WTC11 (cell line): ENCODE measurements around the gene DCTN1. TPM values are rescaled to one million over a fixed set of nuclear protein-coding genes. Genes with fewer than 3 reads are reported as not detected.

Experiments used
- ATAC-seq: fragments of 200-7000 bp; cut with Tn5 transposase; 2 replicates; pipeline ENCODE4 v1.10.0; 2021; ENCODE audit warnings: mild to moderate bottlenecking, moderate library complexity
- CTCF ChIA-PET: fragments of 300-600 bp; sonication (Branson Sonifier 250); formaldehyde crosslinking; loops from one replicate; lab custom pipeline; 2021; ENCODE audit warnings: antibody characterized with exemption; lab: Charles Lee
- POLR2A ChIA-PET: fragments of 350-600 bp; sonication (Branson Sonifier 250); formaldehyde crosslinking; loops from one replicate; lab custom pipeline; 2021; ENCODE audit warnings: antibody characterized with exemption; lab: Charles Lee
- DNase-seq: peaks from one replicate; pipeline ENCODE4 v3.0.0; 2021; ENCODE audit warnings: low spot score
- H3K27ac Mint-ChIP-seq: 2 replicates; pipeline ENCODE4 v1.8.0; 2021; ENCODE audit warnings: mixed read lengths
- H3K27me3 Mint-ChIP-seq: 2 replicates; pipeline ENCODE4 v1.8.0; 2021; ENCODE audit warnings: low read depth, mild to moderate bottlenecking, moderate library complexity, mixed read lengths
- H3K36me3 Mint-ChIP-seq: 2 replicates; pipeline ENCODE4 v1.8.0; 2021; ENCODE audit warnings: mixed read lengths
- H3K4me1 Mint-ChIP-seq: 2 replicates; pipeline ENCODE4 v1.8.0; 2022; ENCODE audit warnings: mixed read lengths
- H3K4me3 Mint-ChIP-seq: 2 replicates; pipeline ENCODE4 v1.8.0; 2021; ENCODE audit warnings: mild to moderate bottlenecking, moderate library complexity, mixed read lengths
- H3K9me3 Mint-ChIP-seq: 2 replicates; pipeline ENCODE4 v1.8.0; 2021; ENCODE audit warnings: mixed read lengths
- AR ChIP-seq: fragments of 250-450 bp; sonication (Bioruptor Pico); IDR thresholded peaks from 2 replicates; pipeline ENCODE4 v1.9.0; 2021; ENCODE audit warnings: mild to moderate bottlenecking
- CREB1 ChIP-seq: sonication (generic); formaldehyde crosslinking; IDR thresholded peaks from 2 replicates; pipeline ENCODE4 v1.8.0; 2023; ENCODE audit warnings: mild to moderate bottlenecking, missing genetic modification reagents
- EMX1 ChIP-seq: fragments of 250-450 bp; sonication (Bioruptor Pico); IDR thresholded peaks from 2 replicates; pipeline ENCODE4 v1.8.0; 2021; ENCODE audit warnings: mild to moderate bottlenecking
- ESRRA ChIP-seq: sonication (generic); formaldehyde crosslinking; IDR thresholded peaks from 2 replicates; pipeline ENCODE4 v1.8.1; 2022; ENCODE audit warnings: mild to moderate bottlenecking, missing genetic modification reagents, borderline replicate concordance
- FOXK1 ChIP-seq: sonication (generic); formaldehyde crosslinking; IDR thresholded peaks from 2 replicates; pipeline ENCODE4 v1.8.0; 2022; ENCODE audit warnings: mild to moderate bottlenecking, moderate library complexity, missing genetic modification reagents
- GABPB1 ChIP-seq: sonication (generic); formaldehyde crosslinking; IDR thresholded peaks from 2 replicates; pipeline ENCODE4 v1.8.1; 2023; ENCODE audit warnings: mild to moderate bottlenecking, missing genetic modification reagents
- GRHL2 ChIP-seq: fragments of 250-450 bp; sonication (Bioruptor Pico); IDR thresholded peaks from 2 replicates; pipeline ENCODE4 v1.8.0; 2022; ENCODE audit warnings: mild to moderate bottlenecking, moderate library complexity; ENCODE audit not compliant: insufficient replicate concordance, severe bottlenecking
- NFE2L1 ChIP-seq: sonication (generic); formaldehyde crosslinking; IDR thresholded peaks from 2 replicates; pipeline ENCODE4 v1.8.1; 2023; ENCODE audit warnings: missing genetic modification reagents
- NR2C2 ChIP-seq: sonication (generic); formaldehyde crosslinking; IDR thresholded peaks from 2 replicates; pipeline ENCODE4 v1.8.0; 2022; ENCODE audit warnings: mild to moderate bottlenecking, missing genetic modification reagents
- OVOL2 ChIP-seq: fragments of 250-450 bp; sonication (Bioruptor Pico); IDR thresholded peaks from 2 replicates; pipeline ENCODE4 v1.9.0; 2021; ENCODE audit warnings: mild to moderate bottlenecking, borderline replicate concordance
- PREB ChIP-seq: sonication (generic); formaldehyde crosslinking; IDR thresholded peaks from 2 replicates; pipeline ENCODE4 v1.8.1; 2022; ENCODE audit warnings: mild to moderate bottlenecking, missing genetic modification reagents, moderate library complexity, borderline replicate concordance
- PRRX2 ChIP-seq: fragments of 250-450 bp; sonication (Bioruptor Pico); IDR thresholded peaks from 2 replicates; pipeline ENCODE4 v1.8.0; 2021; ENCODE audit warnings: mild to moderate bottlenecking
- TCF7 ChIP-seq: sonication (generic); formaldehyde crosslinking; IDR thresholded peaks from 2 replicates; pipeline ENCODE4 v1.8.0; 2022; ENCODE audit warnings: mild to moderate bottlenecking, low read depth, missing genetic modification reagents, moderate library complexity
- TEAD1 ChIP-seq: sonication (generic); formaldehyde crosslinking; IDR thresholded peaks from 2 replicates; pipeline ENCODE4 v1.8.0; 2022; ENCODE audit warnings: mild to moderate bottlenecking, missing genetic modification reagents
- ZBTB21 ChIP-seq: sonication (generic); formaldehyde crosslinking; IDR thresholded peaks from 2 replicates; pipeline ENCODE4 v1.8.1; 2023; ENCODE audit warnings: mild to moderate bottlenecking, missing genetic modification reagents, borderline replicate concordance
- ZNF317 ChIP-seq: sonication (generic); formaldehyde crosslinking; IDR thresholded peaks from 2 replicates; pipeline ENCODE4 v1.8.1; 2023; ENCODE audit warnings: low read depth, mild to moderate bottlenecking, moderate library complexity, missing genetic modification reagents, borderline replicate concordance
- ZNF416 ChIP-seq: fragments of 250-450 bp; sonication (Bioruptor Pico); IDR thresholded peaks from 2 replicates; pipeline ENCODE4 v1.9.0; 2021; ENCODE audit warnings: mild to moderate bottlenecking, inconsistent platforms
- ZNF423 ChIP-seq: fragments of 250-450 bp; sonication (Bioruptor Pico); IDR thresholded peaks from 2 replicates; pipeline ENCODE4 v2.1.2; 2022; ENCODE audit warnings: mild to moderate bottlenecking, moderate library complexity
- total RNA-seq: library from RNA; stranded (reverse); gene quantifications from 3 replicates; pipeline ENCODE4 v1.2.3, GENCODE V29; 2021
- TF ChIP-seq, protein P1 (sequence below): sonication (generic); formaldehyde crosslinking; IDR thresholded peaks from 2 replicates; pipeline ENCODE4 v1.8.1; 2023; ENCODE audit warnings: mild to moderate bottlenecking, missing genetic modification reagents, moderate library complexity
- TF ChIP-seq, protein P2 (sequence below): fragments of 250-450 bp; sonication (Bioruptor Pico); IDR thresholded peaks from 2 replicates; pipeline ENCODE4 v1.9.0; 2021; ENCODE audit warnings: moderate library complexity, mild to moderate bottlenecking, inconsistent platforms, borderline replicate concordance
- TF ChIP-seq, protein P3 (sequence below): sonication (generic); formaldehyde crosslinking; conservative IDR thresholded peaks from 2 replicates; pipeline ENCODE4 v1.8.1; 2022; ENCODE audit warnings: mild to moderate bottlenecking, missing genetic modification reagents
- TF ChIP-seq, protein P4 (sequence below): sonication (generic); formaldehyde crosslinking; IDR thresholded peaks from 2 replicates; pipeline ENCODE4 v1.8.1; 2022; ENCODE audit warnings: missing genetic modification reagents, borderline replicate concordance

Gene DCTN1
- total RNA-seq, 1 experiment from 2014 or later = 179 TPM

GRCh38 chr2:74423231-74424095 lies 43.4 kb upstream of the DCTN1 start:
- CTCF ChIA-PET = no interaction called here
- Mint-ChIP-seq H3K9me3 (no peaks in the 10 kb centered on the region), H3K4me1 (peaks cover 14% of the 10 kb centered on the region), H3K27ac (no peak overlapping the region), H3K27me3 (peaks cover 48% of the 10 kb centered on the region), H3K4me3 (peak overlapping the region; percentile 99), H3K36me3 (peaks cover 34% of the 10 kb centered on the region)
- POLR2A ChIA-PET = interaction anchor here (0.7 kb wide), 1 partner anchor 35 kb away, joined by 4 read pairs; the partner anchor contains the start of gene WBP1
- DNase-seq (no peak), ATAC-seq (no peak)
- TF ChIP-seq ZBTB21 (CRISPR knock-in tag) = no peak
- 0 out of 2 replicates have a peak, but pooled peaks have one; percentile 9 for TF ChIP-seq ZNF416 (CRISPR knock-in tag)

DNA sequence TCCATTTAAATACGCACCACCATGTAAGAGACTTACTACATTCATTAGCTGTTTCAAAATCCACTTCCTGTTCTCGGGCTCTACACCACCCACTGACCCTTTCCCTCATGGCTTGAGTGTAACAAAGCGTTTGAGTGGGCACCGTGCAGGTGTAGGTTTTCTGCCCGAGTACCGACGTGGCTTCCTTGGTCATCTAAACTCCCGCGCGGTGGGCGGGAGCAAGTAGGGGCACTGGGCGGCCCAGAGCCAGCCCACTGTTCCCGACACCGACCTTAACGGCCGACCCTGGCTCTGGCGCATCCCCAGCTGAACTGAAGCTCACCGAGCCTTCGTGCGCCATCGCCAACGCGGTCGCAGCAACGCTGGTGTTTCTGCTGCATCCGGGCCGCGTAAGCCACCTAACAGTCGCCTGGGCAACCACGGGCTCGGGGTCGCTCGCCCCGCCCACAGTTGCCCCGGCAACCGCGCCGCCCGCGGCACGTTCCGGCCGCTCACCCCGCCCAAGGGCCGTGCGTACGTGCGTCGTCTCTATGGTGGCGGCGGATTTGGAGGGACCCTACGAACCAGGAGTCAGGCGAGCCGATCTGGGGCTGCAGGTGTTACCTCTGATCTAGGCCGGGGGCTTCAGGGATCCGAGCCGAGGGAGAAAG lies 41.2 kb upstream of the DCTN1 start, which contains the start of the genes C2orf81 and WDR54:
Gene C2orf81, minus strand, starts transcription at position 399 of the 650 bp plus-strand sequence. Its CDS starts 59 bp downstream, at position 340.
Gene WDR54, plus strand, starts transcription at position 510 of the 650 bp plus-strand sequence. CDS start 424 bp downstream, outside the sequence.
- DNase-seq = peak; percentile 92
- ChIA-PET POLR2A (interaction anchor here (0.5 to 1.3 kb wide), 5 partner anchors 16 to 61 kb away, joined by 3 to 9 read pairs (median 4); partner anchors contain the start of genes CCDC142 and TTC31), CTCF (interaction anchor here (0.6 to 2.0 kb wide), 4 partner anchors 17 to 87 kb away, joined by 3 to 7 read pairs (median 6); no protein-coding TSS in a partner anchor)
- H3K4me3 Mint-ChIP-seq = peak within 1 kb of the TSS; percentile 99
- H3K36me3 Mint-ChIP-seq = peaks cover 16% of the 10 kb centered on the region
- ATAC-seq = peak; percentile 85
- H3K4me1 Mint-ChIP-seq = peaks cover 16% of the 10 kb centered on the region
- H3K9me3 Mint-ChIP-seq = no peaks in the 10 kb centered on the region
- H3K27ac Mint-ChIP-seq = peak within 1 kb of the TSS; percentile 90
- H3K27me3 Mint-ChIP-seq = peaks cover 57% of the 10 kb centered on the region
- TF ChIP-seq ZNF317 (no peak), GABPB1 (no peak), CREB1 (0 out of 2 replicates have a peak, but pooled peaks have one; percentile 32), GRHL2 (CRISPR knock-in tag) (no peak), NR2C2 (CRISPR knock-in tag) (0 out of 2 replicates have a peak, but pooled peaks have one; percentile 45), TCF7 (CRISPR knock-in tag) (0 out of 2 replicates have a peak, but pooled peaks have one; percentile 8), FOXK1 (peak; percentile 95), NFE2L1 (CRISPR knock-in tag) (peak; percentile 19; the same call in 1 of the 2 replicates), TEAD1 (peak; percentile 41; the same call in 1 of the 2 replicates), AR (CRISPR knock-in tag) (no peak), PREB (CRISPR knock-in tag) (no peak), ESRRA (CRISPR knock-in tag) (no peak), OVOL2 (CRISPR knock-in tag) (no peak), EMX1 (CRISPR knock-in tag) (no peak), ZNF423 (CRISPR knock-in tag) (no peak), PRRX2 (CRISPR knock-in tag) (no peak)
- TF ChIP-seq, protein P1, sequence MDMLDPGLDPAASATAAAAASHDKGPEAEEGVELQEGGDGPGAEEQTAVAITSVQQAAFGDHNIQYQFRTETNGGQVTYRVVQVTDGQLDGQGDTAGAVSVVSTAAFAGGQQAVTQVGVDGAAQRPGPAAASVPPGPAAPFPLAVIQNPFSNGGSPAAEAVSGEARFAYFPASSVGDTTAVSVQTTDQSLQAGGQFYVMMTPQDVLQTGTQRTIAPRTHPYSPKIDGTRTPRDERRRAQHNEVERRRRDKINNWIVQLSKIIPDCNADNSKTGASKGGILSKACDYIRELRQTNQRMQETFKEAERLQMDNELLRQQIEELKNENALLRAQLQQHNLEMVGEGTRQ = no peak
- TF ChIP-seq, protein P2, sequence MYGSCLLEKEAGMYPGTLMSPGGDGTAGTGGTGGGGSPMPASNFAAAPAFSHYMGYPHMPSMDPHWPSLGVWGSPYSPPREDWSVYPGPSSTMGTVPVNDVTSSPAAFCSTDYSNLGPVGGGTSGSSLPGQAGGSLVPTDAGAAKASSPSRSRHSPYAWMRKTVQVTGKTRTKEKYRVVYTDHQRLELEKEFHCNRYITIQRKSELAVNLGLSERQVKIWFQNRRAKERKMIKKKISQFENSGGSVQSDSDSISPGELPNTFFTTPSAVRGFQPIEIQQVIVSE (CRISPR knock-in tag) = no peak
- TF ChIP-seq, protein P3, sequence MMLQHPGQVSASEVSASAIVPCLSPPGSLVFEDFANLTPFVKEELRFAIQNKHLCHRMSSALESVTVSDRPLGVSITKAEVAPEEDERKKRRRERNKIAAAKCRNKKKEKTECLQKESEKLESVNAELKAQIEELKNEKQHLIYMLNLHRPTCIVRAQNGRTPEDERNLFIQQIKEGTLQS (CRISPR knock-in tag) = no peak
- TF ChIP-seq, protein P4, sequence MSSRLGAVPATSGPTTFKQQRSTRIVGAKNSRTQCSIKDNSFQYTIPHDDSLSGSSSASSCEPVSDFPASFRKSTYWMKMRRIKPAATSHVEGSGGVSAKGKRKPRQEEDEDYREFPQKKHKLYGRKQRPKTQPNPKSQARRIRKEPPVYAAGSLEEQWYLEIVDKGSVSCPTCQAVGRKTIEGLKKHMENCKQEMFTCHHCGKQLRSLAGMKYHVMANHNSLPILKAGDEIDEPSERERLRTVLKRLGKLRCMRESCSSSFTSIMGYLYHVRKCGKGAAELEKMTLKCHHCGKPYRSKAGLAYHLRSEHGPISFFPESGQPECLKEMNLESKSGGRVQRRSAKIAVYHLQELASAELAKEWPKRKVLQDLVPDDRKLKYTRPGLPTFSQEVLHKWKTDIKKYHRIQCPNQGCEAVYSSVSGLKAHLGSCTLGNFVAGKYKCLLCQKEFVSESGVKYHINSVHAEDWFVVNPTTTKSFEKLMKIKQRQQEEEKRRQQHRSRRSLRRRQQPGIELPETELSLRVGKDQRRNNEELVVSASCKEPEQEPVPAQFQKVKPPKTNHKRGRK (CRISPR knock-in tag) = no peak
